Stimulated activated effector memory CD8-positive, alpha-beta T cell treated with anti-CD3 and anti-CD28 coated beads, Interleukin-12 subunit alpha, Interleukin-12 subunit beta, amount 100 ng/mL, for 72 hours (primary cell): ENCODE data around the gene DNAH9.
"Not testable (repeated sequence)": the region's sequence is repeated elsewhere in the genome, so short reads cannot be mapped to it uniquely, and the experiment has no call there.

ENCODE experiments used
- ATAC-seq: fragments of 150-1000 bp; cut with Tn5 transposase; 2 replicates; pipeline ENCODE4 v1.10.0; 2021
- DNase-seq, 2 donors: peaks; one replicate each; pipeline ENCODE4 v3.0.0; 2021 to 2022; ENCODE audit warnings: low spot score in 2 of 2
- H3K27ac Mint-ChIP-seq: one replicate; pipeline ENCODE4 v1.8.0; 2022; ENCODE audit warnings: mild to moderate bottlenecking, mixed read lengths
- H3K36me3 Mint-ChIP-seq: one replicate; pipeline ENCODE4 v1.8.0; 2022; ENCODE audit warnings: mild to moderate bottlenecking, mixed read lengths
- H3K4me1 Mint-ChIP-seq: one replicate; pipeline ENCODE4 v1.8.0; 2022; ENCODE audit warnings: mixed read lengths
- H3K4me3 Mint-ChIP-seq: one replicate; pipeline ENCODE4 v1.8.0; 2022; ENCODE audit warnings: mild to moderate bottlenecking, mixed read lengths
- H3K9me3 Mint-ChIP-seq: one replicate; pipeline ENCODE4 v1.8.0; 2022; ENCODE audit warnings: mixed read lengths

Gene DNAH9

GRCh38 chr17:11916091-11916490, 317.8 kb downstream of the DNAH9 start:
- Mint-ChIP-seq H3K27ac (no peak overlapping the region), H3K36me3 (no peaks in the 10 kb centered on the region), H3K4me3 (no peak overlapping the region), H3K9me3 (peaks cover 16% of the 10 kb centered on the region), H3K4me1 (no peaks in the 10 kb centered on the region)
- ATAC-seq (no peak), DNase-seq (no peak)

DNA sequence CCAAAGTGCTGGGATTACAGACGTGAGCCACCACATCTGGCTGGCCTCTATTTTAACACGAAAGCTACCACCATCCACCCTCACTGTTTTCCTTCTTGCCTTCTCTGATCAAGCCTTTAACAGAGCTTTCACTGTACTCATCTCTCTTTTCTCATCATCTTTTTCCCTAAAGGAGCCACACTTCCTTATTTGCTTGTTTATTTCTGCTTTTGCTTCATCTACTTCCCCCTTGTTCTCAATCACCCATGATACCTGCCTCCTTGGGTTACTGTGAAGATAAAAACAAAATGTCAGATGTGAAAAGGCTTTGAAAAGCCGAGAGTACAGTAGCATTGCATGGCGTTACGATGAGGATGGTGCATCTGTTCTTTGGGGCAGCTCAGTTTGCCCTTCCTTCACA, 319.1 kb downstream of the DNAH9 start:
- H3K4me3 Mint-ChIP-seq: no peak overlapping the region

GRCh38 chr17:11921296-11921695, 323.0 kb downstream of the DNAH9 start:
- no peak overlapping the region for H3K27ac Mint-ChIP-seq
- ATAC-seq (no peak), DNase-seq (no peak)
- no peaks in the 10 kb centered on the region for H3K4me1 Mint-ChIP-seq
- no peak overlapping the region for H3K4me3 Mint-ChIP-seq
- no peaks in the 10 kb centered on the region for H3K36me3 Mint-ChIP-seq
- H3K9me3 Mint-ChIP-seq: peaks cover 4% of the 10 kb centered on the region

More for the DNA sequence above, 319.1 kb downstream of the DNAH9 start:
- DNase-seq (no peak), ATAC-seq (no peak)
- Mint-ChIP-seq H3K9me3 (peaks cover 6% of the 10 kb centered on the region), H3K27ac (no peak overlapping the region), H3K4me1 (no peaks in the 10 kb centered on the region), H3K36me3 (no peaks in the 10 kb centered on the region)

- DNase-seq (no peak), ATAC-seq (no peak)
- H3K36me3 Mint-ChIP-seq: no peaks in the 10 kb centered on the region
- H3K4me1 Mint-ChIP-seq: no peaks in the 10 kb centered on the region
- H3K9me3 Mint-ChIP-seq: peaks cover 3% of the 10 kb centered on the region
- H3K27ac Mint-ChIP-seq: no peak overlapping the region
- H3K4me3 Mint-ChIP-seq: no peak overlapping the region
These were observed 324.4 kb downstream of the DNAH9 start for GRCh38 chr17:11922638-11923037.

DNA sequence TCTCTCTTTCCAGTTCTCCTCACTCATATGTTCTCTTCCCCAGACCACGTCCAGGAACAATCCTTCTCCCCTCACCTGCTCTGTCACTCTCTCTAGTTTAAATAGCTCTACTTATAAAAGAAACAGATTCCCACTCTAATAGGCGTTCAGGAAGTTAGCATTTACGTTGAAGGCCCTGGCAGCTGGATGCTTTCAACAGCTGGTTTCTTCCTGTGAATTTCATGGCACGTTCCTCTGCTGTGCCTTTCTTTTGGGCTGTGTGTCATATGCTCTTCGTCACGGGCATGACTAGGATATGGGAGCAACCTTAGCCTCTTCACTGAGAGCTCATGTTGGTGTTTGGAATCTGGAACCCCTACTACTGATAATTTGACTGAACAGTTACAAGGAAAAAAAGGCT, 325.8 kb downstream of the DNAH9 start:
- no peak overlapping the region for H3K4me3 Mint-ChIP-seq
- DNase-seq: no peak

DNA sequence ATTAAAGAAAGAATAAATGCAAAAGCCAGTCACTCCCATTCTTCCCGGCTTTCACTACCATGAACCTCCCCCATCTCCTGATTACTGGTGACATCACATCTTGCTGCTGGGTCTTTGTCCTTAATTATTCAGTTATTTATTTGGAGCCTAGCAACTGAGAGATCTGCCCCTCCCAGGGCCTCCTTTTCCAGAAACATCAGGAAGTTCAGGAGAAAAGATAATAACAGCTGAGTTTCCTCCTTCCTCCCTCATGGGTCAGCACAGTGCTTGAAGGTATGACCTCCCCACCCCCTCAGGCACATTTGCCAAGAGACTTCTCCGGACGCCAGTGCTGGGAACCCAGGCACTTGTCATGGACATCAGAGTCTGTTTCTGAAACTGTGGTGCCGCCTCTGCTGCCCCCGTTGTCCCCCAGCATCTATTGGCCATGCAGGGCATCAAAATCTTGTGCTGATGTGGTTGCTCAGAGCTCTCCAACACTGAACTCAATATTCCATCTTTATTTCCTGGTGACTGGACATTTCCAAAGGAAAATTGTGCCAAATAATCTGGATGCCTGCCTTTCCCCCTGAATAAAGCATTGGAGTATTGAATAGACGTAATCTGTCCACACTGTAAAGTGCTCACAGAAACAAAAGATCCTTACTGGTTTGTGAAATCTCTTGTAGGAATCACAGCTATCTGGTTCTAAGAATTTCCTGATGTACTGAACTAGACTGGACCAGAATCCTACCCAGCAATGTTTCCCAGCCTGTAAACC, 327.2 kb downstream of the DNAH9 start:
- Mint-ChIP-seq H3K9me3 (no peaks in the 10 kb centered on the region), H3K27ac (no peak overlapping the region), H3K36me3 (no peaks in the 10 kb centered on the region), H3K4me1 (no peaks in the 10 kb centered on the region), H3K4me3 (no peak overlapping the region)
- DNase-seq (no peak), ATAC-seq (no peak)

More for the DNA sequence above, 325.8 kb downstream of the DNAH9 start:
- no peak overlapping the region for H3K27ac Mint-ChIP-seq
- no peak for ATAC-seq
- no peaks in the 10 kb centered on the region for H3K36me3 Mint-ChIP-seq
- peaks cover 3% of the 10 kb centered on the region for H3K9me3 Mint-ChIP-seq
- H3K4me1 Mint-ChIP-seq: no peaks in the 10 kb centered on the region

DNA sequence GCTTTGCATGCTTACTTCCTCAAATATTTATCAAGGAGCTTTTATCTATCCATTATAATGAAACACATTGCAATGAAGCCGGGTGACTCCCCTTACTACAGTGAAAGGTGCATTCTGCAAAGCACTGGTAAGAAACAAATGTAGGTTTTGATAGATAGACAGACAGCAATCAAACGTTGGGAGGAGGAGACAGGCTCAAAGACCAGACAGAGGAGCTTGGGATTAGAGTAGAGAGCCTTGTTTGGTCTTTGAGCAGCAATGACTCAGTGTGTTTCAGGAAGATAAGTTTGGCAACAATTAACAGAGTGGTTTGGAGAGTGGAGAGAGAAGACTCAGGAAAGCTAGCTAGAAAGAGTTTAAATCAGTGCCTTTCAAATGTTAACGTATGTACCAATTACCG, 330.2 kb downstream of the DNAH9 start:
- Mint-ChIP-seq H3K27ac (no peak overlapping the region), H3K4me3 (no peak overlapping the region), H3K9me3 (no peaks in the 10 kb centered on the region), H3K36me3 (no peaks in the 10 kb centered on the region), H3K4me1 (no peaks in the 10 kb centered on the region)
- DNase-seq: no peak
- ATAC-seq: no peak

DNA sequence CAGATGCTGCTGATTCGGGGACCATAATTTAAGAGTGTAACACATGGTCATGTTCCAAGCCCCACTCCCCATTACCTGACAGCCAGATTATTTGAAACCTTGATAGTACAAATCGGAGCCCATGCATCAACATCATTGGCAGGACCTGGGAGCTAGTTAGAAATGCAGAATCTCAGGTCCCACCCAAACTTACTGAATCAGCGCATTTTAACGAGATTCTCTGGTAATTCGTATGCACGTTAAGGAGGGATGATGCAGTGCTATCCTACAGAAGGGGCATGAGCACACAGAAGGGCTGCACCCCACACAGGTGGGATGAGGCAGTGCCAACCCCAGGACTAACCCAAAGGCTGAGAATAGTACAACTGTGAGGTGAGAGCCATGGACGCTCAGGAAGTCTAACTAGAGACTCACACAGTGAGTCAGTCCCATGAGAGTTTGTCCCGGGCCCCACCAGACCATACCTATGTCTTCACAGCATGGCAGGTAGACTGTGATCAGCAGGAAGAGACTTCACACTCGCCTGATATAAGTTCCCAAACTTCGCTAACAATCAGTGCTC, 334.1 kb downstream of the DNAH9 start:
- no peaks in the 10 kb centered on the region for H3K4me1 Mint-ChIP-seq
- no peak overlapping the region for H3K4me3 Mint-ChIP-seq
- DNase-seq (no peak), ATAC-seq (peak; percentile 34)
- H3K27ac Mint-ChIP-seq: no peak overlapping the region
- no peaks in the 10 kb centered on the region for H3K36me3 Mint-ChIP-seq
- H3K9me3 Mint-ChIP-seq: no peaks in the 10 kb centered on the region

GRCh38 chr17:11935734-11936406, 337.6 kb downstream of the DNAH9 start:
- Mint-ChIP-seq H3K36me3 (no peaks in the 10 kb centered on the region), H3K4me3 (no peak overlapping the region), H3K4me1 (no peaks in the 10 kb centered on the region), H3K27ac (no peak overlapping the region), H3K9me3 (no peaks in the 10 kb centered on the region)
- ATAC-seq (no peak), DNase-seq (peak in 1 of 2 donors; percentile 52)

DNA sequence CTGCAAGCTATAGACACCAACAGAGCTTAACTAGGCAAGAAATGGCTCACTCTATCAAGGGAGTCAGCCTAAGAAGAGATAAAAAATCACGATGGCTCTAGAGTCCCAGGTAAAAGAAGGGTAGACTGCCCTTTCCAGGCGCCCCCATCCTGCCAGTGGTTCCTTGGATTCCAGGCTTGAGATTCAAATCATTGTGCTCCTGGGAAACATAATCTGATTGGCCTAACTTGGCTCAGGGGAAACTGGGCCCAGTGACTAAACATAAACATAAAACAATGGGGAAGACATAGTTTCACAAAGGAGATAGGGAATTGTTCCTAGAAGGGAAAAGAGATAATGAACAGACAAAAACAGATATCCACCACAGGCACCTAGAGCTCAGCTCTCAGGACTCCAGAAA, 342.6 kb downstream of the DNAH9 start:
- Mint-ChIP-seq H3K9me3 (no peaks in the 10 kb centered on the region), H3K4me1 (no peaks in the 10 kb centered on the region), H3K27ac (no peak overlapping the region), H3K36me3 (no peaks in the 10 kb centered on the region), H3K4me3 (no peak overlapping the region)
- ATAC-seq (no peak), DNase-seq (no peak)

DNA sequence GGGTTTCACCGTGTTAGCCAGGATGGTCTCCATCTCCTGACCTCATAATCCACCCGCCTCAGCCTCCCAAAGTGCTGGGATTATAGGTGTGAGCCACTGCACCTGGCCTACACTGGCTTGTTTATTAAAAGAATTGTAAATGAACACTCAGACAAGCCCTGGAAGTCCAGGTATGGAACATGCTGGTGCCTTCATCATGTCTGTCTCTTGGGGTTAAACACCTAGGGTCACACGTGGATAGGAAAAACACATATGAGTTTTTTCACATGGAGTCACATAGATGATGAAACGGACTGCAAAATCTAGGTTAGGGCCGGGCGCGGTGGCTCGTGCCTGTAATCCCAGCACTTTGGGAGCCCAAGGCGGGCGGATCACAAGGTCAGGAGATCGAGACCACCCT, 344.8 kb downstream of the DNAH9 start:
- H3K4me1 Mint-ChIP-seq, DNase-seq, ATAC-seq, H3K9me3 Mint-ChIP-seq, H3K27ac Mint-ChIP-seq, H3K4me3 Mint-ChIP-seq, H3K36me3 Mint-ChIP-seq: not testable (repeated sequence)

DNA sequence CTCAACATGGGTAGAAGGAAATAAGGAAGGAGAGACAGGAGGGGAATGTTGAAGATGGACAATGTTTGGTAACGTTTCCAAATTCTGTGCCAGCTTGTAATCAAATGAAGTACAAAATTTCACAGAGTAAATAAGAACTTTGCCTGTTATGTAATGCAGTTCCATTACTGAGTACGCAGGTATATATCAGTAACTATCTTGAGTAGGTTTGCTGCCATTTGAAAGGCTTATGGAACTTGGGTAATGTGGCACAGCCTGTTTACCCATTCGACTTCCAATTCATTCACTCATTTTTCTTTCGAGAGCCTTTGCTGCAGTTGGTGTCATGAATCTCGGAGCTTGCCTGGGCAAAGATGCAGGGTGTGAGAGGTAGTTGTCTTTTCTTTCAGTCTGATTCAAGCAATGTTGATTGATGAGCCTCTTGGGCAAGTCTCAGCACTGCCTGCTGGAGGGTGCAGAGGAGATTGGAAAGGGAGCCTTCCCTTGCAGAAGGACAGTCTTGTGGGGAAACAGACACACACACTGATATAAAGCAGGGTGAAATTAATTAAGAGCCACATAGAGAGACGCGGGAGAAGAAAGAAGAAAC, 345.6 kb downstream of the DNAH9 start:
- H3K36me3 Mint-ChIP-seq: no peaks in the 10 kb centered on the region
- no peaks in the 10 kb centered on the region for H3K4me1 Mint-ChIP-seq
- H3K4me3 Mint-ChIP-seq: no peak overlapping the region
- ATAC-seq (no peak), DNase-seq (no peak)
- H3K9me3 Mint-ChIP-seq: no peaks in the 10 kb centered on the region
- no peak overlapping the region for H3K27ac Mint-ChIP-seq

DNA sequence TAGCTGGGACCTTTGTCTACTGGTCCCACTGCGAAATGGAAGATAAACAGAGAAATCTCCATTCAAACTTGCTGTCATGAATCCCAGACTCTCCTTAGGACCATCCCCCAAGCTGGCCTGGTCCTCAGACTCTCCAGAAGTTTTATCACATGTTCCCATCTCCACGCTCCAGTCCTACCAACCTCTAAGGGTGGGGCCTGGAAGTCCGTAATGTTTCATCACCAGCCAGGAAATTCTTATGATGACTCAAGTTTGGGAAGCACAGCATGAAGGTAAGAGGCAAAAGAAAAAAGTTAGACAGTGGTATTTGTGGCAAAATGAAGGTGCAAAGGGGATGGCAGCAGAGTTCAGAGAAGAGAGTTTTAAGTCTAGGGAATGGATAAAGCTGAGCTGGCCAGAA, 346.3 kb downstream of the DNAH9 start:
- Mint-ChIP-seq H3K9me3 (no peaks in the 10 kb centered on the region), H3K4me3 (no peak overlapping the region), H3K27ac (no peak overlapping the region), H3K36me3 (no peaks in the 10 kb centered on the region), H3K4me1 (no peaks in the 10 kb centered on the region)
- ATAC-seq (no peak), DNase-seq (no peak)

DNA sequence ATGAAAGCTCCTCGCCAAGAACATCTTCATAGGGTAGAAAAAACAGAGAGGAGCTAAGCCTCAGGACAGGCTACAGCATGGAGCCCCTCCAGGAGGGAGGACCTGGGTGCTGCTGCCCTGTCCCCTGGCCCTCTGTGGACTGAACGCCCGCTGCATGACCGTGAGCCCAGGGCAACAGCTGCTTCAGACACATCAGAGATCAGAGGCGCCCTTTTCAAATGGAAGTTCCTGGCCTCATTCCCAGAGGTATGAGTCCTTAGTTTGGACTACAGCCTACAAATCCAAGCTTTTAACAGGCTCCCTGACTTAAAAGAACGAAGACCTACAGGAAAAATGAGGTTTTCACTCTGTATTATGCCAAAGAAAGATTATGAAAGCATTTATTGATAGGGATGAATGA, 350.5 kb downstream of the DNAH9 start:
- ATAC-seq: no peak
- Mint-ChIP-seq H3K27ac (no peak overlapping the region), H3K4me3 (no peak overlapping the region), H3K36me3 (no peaks in the 10 kb centered on the region), H3K4me1 (no peaks in the 10 kb centered on the region), H3K9me3 (peaks cover 4% of the 10 kb centered on the region)
- DNase-seq: no peak

- not testable (repeated sequence) for DNase-seq, H3K36me3 Mint-ChIP-seq, H3K9me3 Mint-ChIP-seq, ATAC-seq, H3K4me3 Mint-ChIP-seq, H3K27ac Mint-ChIP-seq, H3K4me1 Mint-ChIP-seq
These were observed 351.3 kb downstream of the DNAH9 start for GRCh38 chr17:11949571-11949970.
